HG03457 (cell line): Measurements from ENCODE around the gene COL16A1.

Experiments used
- ATAC-seq: cut with Tn5 transposase; IDR thresholded peaks from one replicate; pipeline ENCODE4 v1.9.1; 2021; ENCODE audit warnings: moderate number of reproducible peaks; ENCODE audit not compliant: unreplicated experiment

Gene COL16A1

GRCh38 chr1:31667065-31667785 is 36.6 kb downstream of the COL16A1 start:
- no peak for ATAC-seq

- ATAC-seq = no peak
Observed at GRCh38 chr1:31666263-31666963, 37.4 kb downstream of the COL16A1 start.

GRCh38 chr1:31665234-31665878 is 38.5 kb downstream of the COL16A1 start:
- no peak for ATAC-seq

GRCh38 chr1:31664528-31664927 is 39.3 kb downstream of the COL16A1 start:
- ATAC-seq = no peak

DNA sequence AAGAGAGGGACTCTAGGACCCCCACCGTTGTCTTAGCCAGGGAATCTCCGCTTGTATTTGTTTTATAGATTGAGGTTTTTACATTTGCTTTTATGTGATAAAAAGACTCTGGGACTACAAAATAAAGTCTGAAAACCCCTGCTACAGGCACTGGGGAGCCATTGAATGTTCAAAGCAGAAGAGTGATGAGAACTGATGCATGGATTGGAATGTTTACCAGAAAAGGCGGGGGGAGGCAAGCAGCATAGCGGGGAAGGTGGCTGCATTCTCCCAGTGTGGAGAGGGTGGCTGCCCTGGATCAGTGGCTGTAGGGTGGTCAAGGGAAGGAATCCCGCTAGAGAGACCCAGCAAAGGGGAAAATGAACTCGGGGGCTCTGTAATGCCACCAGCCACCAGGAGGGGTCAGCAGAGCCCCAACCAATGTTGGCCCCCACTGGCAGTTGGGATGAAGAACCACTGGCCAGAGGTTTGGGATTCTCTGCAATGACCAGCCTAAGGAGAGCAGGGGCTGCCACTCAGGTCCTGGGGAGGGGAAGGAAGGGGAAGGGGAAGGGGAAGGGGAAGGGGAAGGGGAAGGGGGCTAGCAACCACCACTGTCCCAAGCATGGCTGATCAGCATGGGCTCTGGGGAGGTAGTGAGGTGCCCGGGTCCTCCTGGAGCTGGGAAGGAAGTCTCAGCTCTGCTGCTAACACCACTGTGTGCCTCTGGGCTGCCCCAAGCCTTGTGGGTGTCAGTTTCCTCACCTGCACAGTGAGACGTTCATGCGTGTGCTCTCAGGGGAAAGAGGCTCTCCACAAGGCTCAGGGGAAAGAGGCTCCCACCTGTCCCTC is 40.0 kb downstream of the COL16A1 start:
- ATAC-seq = no peak

DNA sequence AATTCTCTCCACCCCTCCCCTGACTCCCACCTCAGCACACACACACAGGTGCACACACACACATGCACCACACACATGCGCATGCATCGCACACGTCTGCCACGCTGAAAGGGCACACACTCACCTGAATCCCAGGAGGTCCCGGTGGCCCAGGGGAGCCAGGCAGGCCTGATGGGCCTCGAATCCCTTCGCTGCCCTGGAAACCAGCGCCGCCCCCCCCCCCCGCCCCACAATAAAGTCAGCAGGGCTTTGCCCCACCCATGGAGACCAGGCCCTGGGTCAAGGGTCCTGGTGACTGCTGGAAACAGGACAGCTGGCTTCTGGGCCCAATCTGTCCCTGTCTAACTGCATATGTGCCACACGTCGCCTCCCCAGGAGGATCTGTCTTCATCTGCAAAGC is 41.4 kb downstream of the COL16A1 start:
- ATAC-seq = no peak

- no peak for ATAC-seq
Observed at GRCh38 chr1:31661856-31662255, 42.0 kb downstream of the COL16A1 start.

DNA sequence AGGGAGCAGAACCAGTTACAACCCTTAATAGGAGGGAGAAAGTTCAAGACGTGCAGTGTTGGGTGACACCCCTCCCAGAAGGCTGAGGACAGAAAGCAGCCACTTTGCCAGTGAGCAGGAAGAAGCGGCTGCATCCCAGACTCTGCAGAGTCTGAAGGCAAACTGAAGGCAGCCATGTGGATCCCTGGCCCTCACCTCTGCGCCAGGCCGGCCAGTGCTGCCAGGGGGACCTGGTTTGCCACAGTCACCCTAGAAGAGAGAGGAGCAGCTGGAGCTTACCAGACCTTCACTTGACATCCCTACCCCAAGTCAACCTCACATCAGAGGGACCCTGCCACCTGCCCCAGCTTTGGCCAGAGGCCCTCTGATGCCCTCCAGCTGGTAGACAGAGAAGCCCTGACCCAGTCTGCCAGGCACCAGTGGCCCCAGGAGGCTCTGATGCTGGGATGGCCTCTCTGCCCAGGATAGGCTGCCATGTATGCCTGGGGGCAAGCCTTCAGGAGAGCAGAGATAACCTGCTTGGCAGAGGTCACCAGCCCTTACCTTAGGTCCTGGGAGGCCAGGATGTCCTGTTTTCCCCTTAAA is 42.9 kb downstream of the COL16A1 start:
- no peak for ATAC-seq

DNA sequence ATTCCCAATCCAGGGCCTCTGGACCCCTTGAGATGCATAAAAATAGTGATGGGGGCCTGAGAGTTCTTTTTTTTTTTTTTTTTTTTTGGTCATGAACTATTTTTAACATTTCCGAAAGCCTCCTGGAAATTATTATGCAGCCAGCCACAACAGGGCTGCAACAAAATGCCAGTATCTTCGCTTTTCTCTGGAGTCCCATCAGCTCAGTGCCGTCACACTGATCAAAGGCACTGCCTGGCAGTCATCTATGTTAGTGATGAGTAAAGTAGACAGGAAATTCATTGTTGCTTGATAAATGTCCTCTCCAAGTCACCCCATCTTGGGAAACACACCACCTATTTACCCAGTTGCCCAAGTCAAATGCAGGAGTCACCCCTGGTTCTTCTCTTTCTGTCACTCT is 43.9 kb downstream of the COL16A1 start:
- ATAC-seq = no peak

DNA sequence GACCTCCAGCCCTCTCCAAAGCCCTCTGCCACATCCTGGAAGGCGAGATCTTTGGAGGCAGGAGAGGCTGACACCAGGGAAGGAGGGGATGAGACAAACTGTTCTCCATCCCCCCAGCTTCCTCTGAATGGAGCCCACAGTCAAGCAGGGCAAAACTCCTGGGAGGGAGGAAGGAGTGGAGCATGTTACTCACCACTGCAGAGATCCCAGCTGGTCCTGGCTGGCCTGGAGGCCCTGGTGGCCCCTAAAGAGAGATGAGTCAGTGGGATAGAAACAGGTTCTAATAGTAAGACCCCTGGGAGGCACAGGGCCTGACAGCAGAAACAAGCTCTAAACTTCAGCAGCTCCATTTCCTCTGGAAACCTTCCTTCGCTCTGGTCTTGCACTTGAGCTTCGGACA is 45.1 kb downstream of the COL16A1 start:
- no peak for ATAC-seq

GRCh38 chr1:31657972-31658510 is 45.8 kb downstream of the COL16A1 start:
- no peak for ATAC-seq

DNA sequence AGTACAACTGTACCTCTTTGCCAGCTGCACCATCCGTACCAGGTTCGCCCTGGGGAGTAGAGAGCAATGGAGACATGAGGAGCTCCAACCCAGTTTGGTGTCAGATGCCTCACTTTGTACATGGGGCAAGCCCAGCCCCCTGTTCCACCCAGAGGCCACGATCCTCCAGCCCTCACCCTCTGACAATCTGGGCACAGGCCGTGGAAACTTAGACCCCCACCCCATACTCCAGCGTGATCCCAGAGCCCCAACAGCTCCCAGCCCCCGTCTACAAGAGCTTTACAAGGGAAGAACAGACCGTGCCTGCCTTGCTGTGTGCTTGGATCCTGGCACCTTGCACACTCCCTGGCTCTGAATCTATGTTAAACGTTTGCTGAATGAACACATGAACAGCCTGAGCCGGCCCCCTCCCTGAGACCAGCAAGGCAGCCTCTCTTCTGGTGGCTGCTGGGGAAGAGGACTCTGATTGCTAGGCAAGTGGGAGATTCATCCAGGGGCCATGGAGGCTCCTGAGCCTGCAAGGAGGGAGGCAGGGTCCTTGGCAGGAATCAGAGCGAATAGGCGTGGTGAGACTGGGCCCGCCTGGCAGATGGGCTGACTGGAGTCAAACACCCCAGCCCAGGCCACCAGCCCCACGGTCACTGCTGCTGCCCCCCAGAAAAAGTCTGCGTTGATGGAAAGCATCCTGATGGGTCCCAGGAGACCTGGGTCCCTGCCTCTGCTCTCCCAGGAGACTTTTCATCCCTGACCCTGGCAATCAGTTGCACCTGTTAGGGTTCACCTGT is 46.6 kb downstream of the COL16A1 start:
- ATAC-seq = no peak

DNA sequence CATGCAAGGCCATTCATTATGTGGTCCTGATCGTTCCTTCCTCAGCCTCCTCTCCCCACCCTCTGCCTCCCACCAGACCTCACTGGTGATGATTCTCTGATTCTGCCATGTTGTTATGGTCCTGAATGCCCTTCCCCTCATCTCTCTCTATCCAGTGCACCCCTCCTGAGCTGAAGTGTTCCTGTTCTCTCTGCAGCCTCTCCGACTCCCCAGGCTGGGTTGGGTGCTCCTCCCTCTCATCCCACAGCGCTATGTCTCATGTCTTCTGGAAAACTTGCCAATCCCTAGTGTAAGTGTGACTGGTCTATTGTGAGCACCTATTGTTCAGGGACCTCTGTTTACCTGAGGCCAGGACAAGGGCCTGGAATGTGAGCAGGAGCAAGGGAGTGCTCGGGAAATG is 48.1 kb downstream of the COL16A1 start:
- ATAC-seq = no peak

- no peak for ATAC-seq
Observed at GRCh38 chr1:31655104-31655503, 48.7 kb downstream of the COL16A1 start.

GRCh38 chr1:31654474-31654776 is 49.4 kb downstream of the COL16A1 start:
- ATAC-seq = no peak

DNA sequence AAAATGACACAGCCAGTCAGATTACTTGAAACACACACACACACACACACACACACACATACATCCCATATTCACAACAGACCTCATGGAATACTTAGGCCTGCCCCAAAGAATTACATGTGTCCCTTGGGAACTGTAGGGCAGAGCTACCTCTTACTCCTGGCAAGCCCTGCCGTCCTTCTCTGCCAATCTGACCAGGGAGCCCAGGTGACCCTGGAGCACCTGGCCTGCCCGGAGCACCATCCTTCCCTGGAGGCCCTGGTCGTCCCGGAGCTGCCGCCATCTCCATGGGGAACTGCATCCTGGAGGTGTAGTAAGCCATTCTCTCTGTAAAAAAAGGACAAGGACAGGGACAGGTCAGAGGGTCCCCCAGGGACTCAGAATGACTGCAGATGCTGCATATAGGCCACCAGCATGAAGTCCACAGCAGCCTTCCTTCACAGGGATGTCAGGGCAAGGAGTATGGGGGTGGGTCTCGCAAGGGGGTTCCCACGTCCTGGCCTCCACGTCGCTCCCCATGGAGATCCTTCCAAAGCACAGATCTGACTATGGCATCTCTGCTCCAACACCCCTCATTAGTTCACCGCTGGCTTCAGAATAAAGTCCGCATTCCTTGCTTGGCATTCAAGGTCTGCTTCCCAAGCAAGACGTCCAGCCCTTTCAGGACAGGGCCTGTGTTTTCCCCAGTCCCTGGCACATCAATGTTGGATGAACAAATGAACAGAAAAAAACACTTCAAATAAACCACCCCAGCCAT is 49.9 kb downstream of the COL16A1 start:
- ATAC-seq = no peak

GRCh38 chr1:31652891-31653499 is 50.8 kb downstream of the COL16A1 start:
- no peak for ATAC-seq

GRCh38 chr1:31651766-31652165 is 52.1 kb downstream of the COL16A1 start:
- ATAC-seq = no peak

DNA sequence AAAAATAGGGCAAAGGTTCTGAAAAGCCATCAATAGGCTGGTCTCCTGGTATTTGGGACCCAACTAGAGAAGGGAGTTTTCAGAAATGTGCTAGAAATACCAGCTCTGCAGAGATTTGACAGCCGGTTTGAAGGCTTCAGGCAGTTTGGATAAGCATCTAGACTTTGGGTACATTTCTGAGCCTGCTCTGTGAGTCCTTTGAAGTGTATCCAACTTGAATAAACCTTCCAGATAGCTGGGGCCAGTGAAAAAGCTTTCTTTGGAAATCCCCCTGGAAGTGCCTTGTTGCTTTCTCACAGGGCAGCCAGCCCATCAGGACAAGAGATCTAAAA is 52.8 kb downstream of the COL16A1 start:
- ATAC-seq = no peak
